Measurements from ENCODE around the gene KIAA1958.

DNA sequence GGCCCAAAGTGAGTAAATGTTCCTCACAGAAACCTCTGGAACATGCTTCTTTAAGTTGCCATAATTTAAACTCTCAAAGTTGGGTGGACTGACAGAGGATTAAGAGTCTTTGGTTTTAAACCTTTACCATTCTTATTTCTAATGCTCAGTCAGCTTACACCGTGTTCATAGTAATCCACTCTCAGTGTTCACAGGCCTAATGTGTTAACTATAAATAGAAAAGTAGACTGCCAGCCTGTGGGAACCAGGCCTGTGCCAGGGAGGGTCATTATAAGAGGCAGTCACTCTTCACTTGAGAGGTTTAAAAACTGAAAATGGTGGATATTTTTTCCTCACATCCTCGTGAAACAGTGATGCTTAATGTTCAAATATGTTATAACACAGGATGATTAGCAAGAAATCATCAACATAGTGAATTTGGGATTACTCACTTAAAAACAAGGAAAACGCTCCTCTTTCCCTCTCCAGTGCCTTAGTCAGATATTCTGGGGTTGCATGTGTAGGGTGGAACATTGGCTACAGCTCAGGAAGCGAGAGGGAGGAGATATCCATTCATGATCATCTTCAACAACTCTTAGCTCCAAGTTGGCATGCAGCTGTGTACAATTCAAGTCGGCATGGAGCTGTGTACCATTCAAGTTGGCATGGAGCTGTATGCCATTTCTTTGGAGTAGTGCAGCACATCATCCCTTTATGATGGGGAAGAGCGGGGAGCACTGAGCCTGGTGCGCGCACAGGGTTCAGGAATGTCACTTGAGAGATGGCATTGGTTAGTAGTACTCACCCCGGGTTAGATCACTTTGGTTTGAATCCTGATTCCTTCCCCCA, 65.8 kb downstream of the KIAA1958 start:
- TF ChIP-seq, protein P1, sequence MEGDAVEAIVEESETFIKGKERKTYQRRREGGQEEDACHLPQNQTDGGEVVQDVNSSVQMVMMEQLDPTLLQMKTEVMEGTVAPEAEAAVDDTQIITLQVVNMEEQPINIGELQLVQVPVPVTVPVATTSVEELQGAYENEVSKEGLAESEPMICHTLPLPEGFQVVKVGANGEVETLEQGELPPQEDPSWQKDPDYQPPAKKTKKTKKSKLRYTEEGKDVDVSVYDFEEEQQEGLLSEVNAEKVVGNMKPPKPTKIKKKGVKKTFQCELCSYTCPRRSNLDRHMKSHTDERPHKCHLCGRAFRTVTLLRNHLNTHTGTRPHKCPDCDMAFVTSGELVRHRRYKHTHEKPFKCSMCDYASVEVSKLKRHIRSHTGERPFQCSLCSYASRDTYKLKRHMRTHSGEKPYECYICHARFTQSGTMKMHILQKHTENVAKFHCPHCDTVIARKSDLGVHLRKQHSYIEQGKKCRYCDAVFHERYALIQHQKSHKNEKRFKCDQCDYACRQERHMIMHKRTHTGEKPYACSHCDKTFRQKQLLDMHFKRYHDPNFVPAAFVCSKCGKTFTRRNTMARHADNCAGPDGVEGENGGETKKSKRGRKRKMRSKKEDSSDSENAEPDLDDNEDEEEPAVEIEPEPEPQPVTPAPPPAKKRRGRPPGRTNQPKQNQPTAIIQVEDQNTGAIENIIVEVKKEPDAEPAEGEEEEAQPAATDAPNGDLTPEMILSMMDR (IDR thresholded peaks at IDR 0.05) = no peak
- TF ChIP-seq, protein P2, sequence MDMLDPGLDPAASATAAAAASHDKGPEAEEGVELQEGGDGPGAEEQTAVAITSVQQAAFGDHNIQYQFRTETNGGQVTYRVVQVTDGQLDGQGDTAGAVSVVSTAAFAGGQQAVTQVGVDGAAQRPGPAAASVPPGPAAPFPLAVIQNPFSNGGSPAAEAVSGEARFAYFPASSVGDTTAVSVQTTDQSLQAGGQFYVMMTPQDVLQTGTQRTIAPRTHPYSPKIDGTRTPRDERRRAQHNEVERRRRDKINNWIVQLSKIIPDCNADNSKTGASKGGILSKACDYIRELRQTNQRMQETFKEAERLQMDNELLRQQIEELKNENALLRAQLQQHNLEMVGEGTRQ (IDR thresholded peaks at IDR 0.05; ENCODE audit: borderline replicate concordance, low read depth, low read length) = no peak
- TF ChIP-seq RFX5 (IDR thresholded peaks at IDR 0.05; ENCODE audit: low read length) (no peak), YY1 (IDR thresholded peaks at IDR 0.05; ENCODE audit: low read depth) (no peak), MXI1 (IDR thresholded peaks at IDR 0.05; ENCODE audit: low read depth, low read length) (no peak), EZH2phosphoT487 (IDR thresholded peaks at IDR 0.05; ENCODE audit: borderline replicate concordance, low read depth) (no peak)
